Neural cell (in vitro differentiated cells): ENCODE data around the gene COLEC12. TPM values are rescaled to one million over a fixed set of nuclear protein-coding genes. Genes with fewer than 3 reads are reported as not detected.

Experiments used
- H2AFZ ChIP-seq: fragments of 200-600, 300-800 bp; sonication (generic), shearing (Covaris generic); 2 replicates; pipeline ENCODE4 v1.6.0; 2014; ENCODE audit warnings: low read depth, mild to moderate bottlenecking, antibody characterized with exemption, low read length, moderate library complexity
- H3F3A ChIP-seq: fragments of 200-600 bp; shearing (Covaris generic); 2 replicates; pipeline ENCODE4 v1.6.1; 2016; ENCODE audit warnings: mild to moderate bottlenecking, moderate library complexity, mixed read lengths, antibody characterized with exemption, low read length; ENCODE audit not compliant: insufficient read depth, poor library complexity, severe bottlenecking
- H3K27ac ChIP-seq: fragments of 200-600, 300-800 bp; sonication (generic), shearing (Covaris generic); 2 replicates; pipeline ENCODE4 v1.5.1; 2014; ENCODE audit warnings: mild to moderate bottlenecking, low read length, moderate library complexity
- H3K27me3 ChIP-seq: fragments of 300-800, 200-600 bp; sonication (generic), shearing (Covaris generic); 2 replicates; pipeline ENCODE4 v1.6.0; 2014; ENCODE audit warnings: mild to moderate bottlenecking, low read depth, low read length, moderate library complexity; ENCODE audit not compliant: insufficient read depth
- H3K36me3 ChIP-seq: fragments of 300-800, 200-600 bp; sonication (generic), shearing (Covaris generic); 2 replicates; pipeline ENCODE4 v1.5.1; 2014; ENCODE audit warnings: mild to moderate bottlenecking, antibody characterized with exemption, low read length, moderate library complexity; ENCODE audit not compliant: insufficient read depth
- H3K4me2 ChIP-seq: fragments of 300-800, 200-600 bp; sonication (generic), shearing (Covaris generic); 2 replicates; pipeline ENCODE4 v1.6.0; 2014; ENCODE audit warnings: mild to moderate bottlenecking, low read length
- H3K4me3 ChIP-seq: fragments of 300-800, 200-600 bp; sonication (generic), shearing (Covaris generic); 2 replicates; pipeline ENCODE4 v1.5.1; 2014; ENCODE audit warnings: mild to moderate bottlenecking, low read length, moderate library complexity
- H3K79me2 ChIP-seq: fragments of 200-600 bp; shearing (Covaris generic); replicated peaks from 2 replicates; pipeline ENCODE4 v1.6.0; 2014; ENCODE audit warnings: mild to moderate bottlenecking, low read length, moderate library complexity; ENCODE audit not compliant: insufficient read depth
- H3K9ac ChIP-seq: fragments of 300-800, 200-600 bp; sonication (generic), shearing (Covaris generic); 2 replicates; pipeline ENCODE4 v1.6.1; 2016; ENCODE audit warnings: mild to moderate bottlenecking, low read length, mixed read lengths
- H3K9me2 ChIP-seq: fragments of 200-600 bp; shearing (Covaris generic); 2 replicates; pipeline ENCODE4 v1.6.1; 2016; ENCODE audit warnings: mild to moderate bottlenecking, low read length, mixed read lengths; ENCODE audit not compliant: insufficient read depth
- H3K9me3 ChIP-seq: fragments of 200-600, 300-800 bp; sonication (generic), shearing (Covaris generic); 2 replicates; pipeline ENCODE4 v1.6.1; 2016; ENCODE audit warnings: mild to moderate bottlenecking, mixed run types, low read length, moderate library complexity, mixed read lengths
- H4K20me1 ChIP-seq: fragments of 200-600 bp; shearing (Covaris generic); 2 replicates; pipeline ENCODE4 v1.6.1; 2016; ENCODE audit warnings: mild to moderate bottlenecking, mixed run types; ENCODE audit not compliant: insufficient read depth
- EP300 ChIP-seq: fragments of 450-650 bp; conservative IDR thresholded peaks from 2 replicates; pipeline ENCODE4 v1.6.1; 2014; ENCODE audit warnings: antibody characterized with exemption, mild to moderate bottlenecking, moderate library complexity; ENCODE audit not compliant: poor library complexity, severe bottlenecking
- EZH2 ChIP-seq: fragments of 200-600, 300-800 bp; shearing (Covaris generic), sonication (generic); IDR thresholded peaks from 2 replicates; pipeline ENCODE4 v1.6.1; 2014; ENCODE audit warnings: antibody characterized with exemption, low read length, borderline replicate concordance, mild to moderate bottlenecking; ENCODE audit not compliant: insufficient read depth, poor library complexity, severe bottlenecking
- MXI1 ChIP-seq: fragments of 450-650 bp; conservative IDR thresholded peaks from 2 replicates; pipeline ENCODE4 v1.6.1; 2014; ENCODE audit warnings: antibody characterized with exemption, mild to moderate bottlenecking; ENCODE audit not compliant: poor library complexity, severe bottlenecking
- POLR2AphosphoS5 ChIP-seq: IDR thresholded peaks from 2 replicates; pipeline ENCODE4 v1.6.1; 2012
- RAD21 ChIP-seq: fragments of 450-650 bp; conservative IDR thresholded peaks from 2 replicates; pipeline ENCODE4 v1.6.1; 2014; ENCODE audit warnings: antibody characterized with exemption, mild to moderate bottlenecking, moderate library complexity
- SMC3 ChIP-seq: fragments of 450-650 bp; conservative IDR thresholded peaks from 2 replicates; pipeline ENCODE4 v1.6.1; 2014; ENCODE audit warnings: antibody characterized with exemption, mild to moderate bottlenecking, moderate library complexity; ENCODE audit not compliant: poor library complexity
- TAF1 ChIP-seq: IDR thresholded peaks from 2 replicates; pipeline ENCODE4 v1.6.1; 2012; ENCODE audit warnings: low read depth
- polyA plus RNA-seq: library from polyadenylated mRNA; depleted of rRNA; stranded (reverse); fragments of >200 nt; gene quantifications from 2 replicates; pipeline ENCODE4 v1.2.3, GENCODE V29; 2014
- TF ChIP-seq, protein P1 (sequence below): fragments of 450-650 bp; IDR thresholded peaks from 2 replicates; pipeline ENCODE4 v1.5.1; 2014; ENCODE audit warnings: antibody characterized with exemption, mild to moderate bottlenecking, moderate library complexity; ENCODE audit not compliant: poor library complexity, severe bottlenecking
- TF ChIP-seq, protein P2 (sequence below): IDR thresholded peaks from 2 replicates; pipeline ENCODE4 v1.6.1; 2012; ENCODE audit warnings: borderline replicate concordance

Gene COLEC12
- polyA plus RNA-seq, 1 donor from 2014 or later = 0.42 TPM

DNA sequence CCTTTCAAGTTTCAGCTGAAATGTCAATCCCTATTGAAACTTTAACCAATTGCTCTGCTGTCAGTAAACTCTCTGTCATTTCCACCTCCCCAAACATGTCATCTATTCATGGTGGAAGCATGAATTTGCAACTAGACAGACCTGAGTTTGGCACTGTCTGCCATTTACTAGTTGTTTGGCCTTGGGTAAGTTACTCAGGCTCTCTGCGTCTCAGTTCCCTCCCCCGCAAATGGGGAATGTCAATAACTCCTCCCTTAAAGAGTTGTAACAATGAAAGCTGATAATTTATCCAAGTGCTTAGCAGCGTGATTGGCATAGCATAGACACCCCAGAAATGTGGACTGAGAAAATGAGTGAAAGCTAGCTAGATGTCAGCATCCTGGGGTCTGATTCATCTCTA, 159.4 kb downstream of the COLEC12 start:
- H3F3A ChIP-seq = no peaks in the 10 kb centered on the region
- no peak overlapping the region for H3K4me3 ChIP-seq
- no peak overlapping the region for H2AFZ ChIP-seq
- no peak overlapping the region for H3K9ac ChIP-seq
- no peaks in the 10 kb centered on the region for H4K20me1 ChIP-seq
- no peaks in the 10 kb centered on the region for H3K9me3 ChIP-seq
- H3K36me3 ChIP-seq = no peaks in the 10 kb centered on the region
- TF ChIP-seq TAF1 (no peak), POLR2AphosphoS5 (no peak), MXI1 (no peak), EP300 (no peak), EZH2 (no peak), RAD21 (no peak)
- TF ChIP-seq, protein P1, sequence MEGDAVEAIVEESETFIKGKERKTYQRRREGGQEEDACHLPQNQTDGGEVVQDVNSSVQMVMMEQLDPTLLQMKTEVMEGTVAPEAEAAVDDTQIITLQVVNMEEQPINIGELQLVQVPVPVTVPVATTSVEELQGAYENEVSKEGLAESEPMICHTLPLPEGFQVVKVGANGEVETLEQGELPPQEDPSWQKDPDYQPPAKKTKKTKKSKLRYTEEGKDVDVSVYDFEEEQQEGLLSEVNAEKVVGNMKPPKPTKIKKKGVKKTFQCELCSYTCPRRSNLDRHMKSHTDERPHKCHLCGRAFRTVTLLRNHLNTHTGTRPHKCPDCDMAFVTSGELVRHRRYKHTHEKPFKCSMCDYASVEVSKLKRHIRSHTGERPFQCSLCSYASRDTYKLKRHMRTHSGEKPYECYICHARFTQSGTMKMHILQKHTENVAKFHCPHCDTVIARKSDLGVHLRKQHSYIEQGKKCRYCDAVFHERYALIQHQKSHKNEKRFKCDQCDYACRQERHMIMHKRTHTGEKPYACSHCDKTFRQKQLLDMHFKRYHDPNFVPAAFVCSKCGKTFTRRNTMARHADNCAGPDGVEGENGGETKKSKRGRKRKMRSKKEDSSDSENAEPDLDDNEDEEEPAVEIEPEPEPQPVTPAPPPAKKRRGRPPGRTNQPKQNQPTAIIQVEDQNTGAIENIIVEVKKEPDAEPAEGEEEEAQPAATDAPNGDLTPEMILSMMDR = no peak
- no peaks in the 10 kb centered on the region for H3K27me3 ChIP-seq
- no peak overlapping the region for H3K4me2 ChIP-seq
- H3K9me2 ChIP-seq = no peaks in the 10 kb centered on the region
- no peak overlapping the region for H3K27ac ChIP-seq
- no peaks in the 10 kb centered on the region for H3K79me2 ChIP-seq

DNA sequence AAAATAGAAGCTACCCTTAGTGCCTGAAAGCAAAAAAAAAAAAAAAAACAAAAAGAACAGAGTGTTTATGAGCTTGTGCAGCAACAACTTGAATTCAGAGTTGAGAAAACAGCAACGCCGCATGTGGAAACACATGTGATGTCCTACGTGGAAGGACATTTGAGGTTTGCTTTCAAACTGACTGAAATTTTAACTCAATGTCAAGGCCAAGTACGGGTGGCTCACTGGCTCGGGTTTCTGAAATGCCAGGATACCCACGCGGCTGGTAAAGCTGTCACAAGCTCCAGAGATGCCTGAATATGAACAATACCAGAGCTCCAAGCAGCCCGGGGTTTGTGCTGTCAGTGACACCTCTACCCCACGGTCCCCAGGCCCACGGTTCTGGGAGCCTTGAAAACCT, 160.5 kb downstream of the COLEC12 start:
- H3K9me3 ChIP-seq = no peaks in the 10 kb centered on the region
- no peak overlapping the region for H3K4me2 ChIP-seq
- no peak for TF ChIP-seq SMC3
- TF ChIP-seq EZH2 = no peak
- TF ChIP-seq RAD21 = no peak
- TF ChIP-seq MXI1 = no peak
- no peak for TF ChIP-seq POLR2AphosphoS5
- TF ChIP-seq TAF1 = no peak
- TF ChIP-seq, protein P1 = no peak
- TF ChIP-seq, protein P2, sequence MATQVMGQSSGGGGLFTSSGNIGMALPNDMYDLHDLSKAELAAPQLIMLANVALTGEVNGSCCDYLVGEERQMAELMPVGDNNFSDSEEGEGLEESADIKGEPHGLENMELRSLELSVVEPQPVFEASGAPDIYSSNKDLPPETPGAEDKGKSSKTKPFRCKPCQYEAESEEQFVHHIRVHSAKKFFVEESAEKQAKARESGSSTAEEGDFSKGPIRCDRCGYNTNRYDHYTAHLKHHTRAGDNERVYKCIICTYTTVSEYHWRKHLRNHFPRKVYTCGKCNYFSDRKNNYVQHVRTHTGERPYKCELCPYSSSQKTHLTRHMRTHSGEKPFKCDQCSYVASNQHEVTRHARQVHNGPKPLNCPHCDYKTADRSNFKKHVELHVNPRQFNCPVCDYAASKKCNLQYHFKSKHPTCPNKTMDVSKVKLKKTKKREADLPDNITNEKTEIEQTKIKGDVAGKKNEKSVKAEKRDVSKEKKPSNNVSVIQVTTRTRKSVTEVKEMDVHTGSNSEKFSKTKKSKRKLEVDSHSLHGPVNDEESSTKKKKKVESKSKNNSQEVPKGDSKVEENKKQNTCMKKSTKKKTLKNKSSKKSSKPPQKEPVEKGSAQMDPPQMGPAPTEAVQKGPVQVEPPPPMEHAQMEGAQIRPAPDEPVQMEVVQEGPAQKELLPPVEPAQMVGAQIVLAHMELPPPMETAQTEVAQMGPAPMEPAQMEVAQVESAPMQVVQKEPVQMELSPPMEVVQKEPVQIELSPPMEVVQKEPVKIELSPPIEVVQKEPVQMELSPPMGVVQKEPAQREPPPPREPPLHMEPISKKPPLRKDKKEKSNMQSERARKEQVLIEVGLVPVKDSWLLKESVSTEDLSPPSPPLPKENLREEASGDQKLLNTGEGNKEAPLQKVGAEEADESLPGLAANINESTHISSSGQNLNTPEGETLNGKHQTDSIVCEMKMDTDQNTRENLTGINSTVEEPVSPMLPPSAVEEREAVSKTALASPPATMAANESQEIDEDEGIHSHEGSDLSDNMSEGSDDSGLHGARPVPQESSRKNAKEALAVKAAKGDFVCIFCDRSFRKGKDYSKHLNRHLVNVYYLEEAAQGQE = no peak
- TF ChIP-seq EP300 = no peak
- no peak overlapping the region for H3K4me3 ChIP-seq
- H3K9ac ChIP-seq = no peak overlapping the region
- no peaks in the 10 kb centered on the region for H3K27me3 ChIP-seq
- no peak overlapping the region for H2AFZ ChIP-seq
- H3K9me2 ChIP-seq = no peaks in the 10 kb centered on the region
- H4K20me1 ChIP-seq = no peaks in the 10 kb centered on the region
- no peak overlapping the region for H3K27ac ChIP-seq
- no peaks in the 10 kb centered on the region for H3K79me2 ChIP-seq
- no peaks in the 10 kb centered on the region for H3F3A ChIP-seq
- H3K36me3 ChIP-seq = no peaks in the 10 kb centered on the region
